ENCODE measurements around the gene TPGS1.
A peak's percentile ranks its signal among the peaks of the same experiment; 100 is the strongest.

Gene TPGS1

GRCh38 chr19:522726-523125, 15.4 kb downstream of the TPGS1 start:
- H3K4me1 ChIP-seq (ENCODE audit: control insufficient read depth, insufficient read depth, low read length): no peaks in the 10 kb centered on the region
- no peak overlapping the region for H3K4me3 ChIP-seq (ENCODE audit: low read length)
- no peak overlapping the region for H3K9ac ChIP-seq (ENCODE audit: low read length)

GRCh38 chr19:524062-524674, 16.9 kb downstream of the TPGS1 start:
- Histone ChIP-seq H3K4me1 (ENCODE audit: control insufficient read depth, insufficient read depth, low read length) (no peaks in the 10 kb centered on the region), H3K9ac (ENCODE audit: low read length) (no peak overlapping the region), H3K36me3 (ENCODE audit: control insufficient read depth, insufficient read depth, low read length) (no peaks in the 10 kb centered on the region), H3K27ac (ENCODE audit: low read depth, low read length) (no peak overlapping the region), H3K4me3 (ENCODE audit: low read length) (no peak overlapping the region), H3K27me3 (ENCODE audit: control insufficient read depth, insufficient read depth, low read length) (peaks cover 2% of the 10 kb centered on the region)

More at GRCh38 chr19:522726-523125, 15.4 kb downstream of the TPGS1 start:
- Histone ChIP-seq H3K27ac (ENCODE audit: low read depth, low read length) (no peak overlapping the region), H3K36me3 (ENCODE audit: control insufficient read depth, insufficient read depth, low read length) (no peaks in the 10 kb centered on the region), H3K27me3 (ENCODE audit: control insufficient read depth, insufficient read depth, low read length) (peaks cover 2% of the 10 kb centered on the region)

DNA sequence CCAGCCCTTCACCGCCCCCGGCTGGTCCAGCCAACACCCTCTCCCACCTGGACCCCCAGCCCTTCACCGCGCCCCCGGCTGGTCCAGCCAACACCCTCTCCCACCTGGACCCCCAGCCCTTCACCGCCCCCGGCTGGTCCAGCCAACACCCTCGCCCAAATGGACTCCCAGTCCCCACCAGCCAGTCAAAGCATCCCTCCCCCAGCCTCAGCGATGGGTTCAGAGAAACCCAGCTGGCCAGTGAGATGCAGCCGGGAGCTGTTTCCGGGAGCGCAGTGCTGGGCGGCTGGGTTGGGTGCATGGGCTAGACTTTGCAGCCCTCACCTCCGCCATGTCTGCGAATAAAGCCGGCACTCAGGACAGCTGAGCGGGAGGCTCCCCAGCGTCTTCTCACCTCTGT, 17.7 kb downstream of the TPGS1 start:
- Histone ChIP-seq H3K27me3 (ENCODE audit: control insufficient read depth, insufficient read depth, low read length) (peaks cover 2% of the 10 kb centered on the region), H3K36me3 (ENCODE audit: control insufficient read depth, insufficient read depth, low read length) (no peaks in the 10 kb centered on the region), H3K4me1 (ENCODE audit: control insufficient read depth, insufficient read depth, low read length) (no peaks in the 10 kb centered on the region), H3K27ac (ENCODE audit: low read depth, low read length) (no peak overlapping the region), H3K9ac (ENCODE audit: low read length) (no peak overlapping the region), H3K4me3 (ENCODE audit: low read length) (no peak overlapping the region)

GRCh38 chr19:525857-526419, 18.6 kb downstream of the TPGS1 start:
- Histone ChIP-seq H3K4me1 (ENCODE audit: control insufficient read depth, insufficient read depth, low read length) (peaks cover 2% of the 10 kb centered on the region), H3K36me3 (ENCODE audit: control insufficient read depth, insufficient read depth, low read length) (no peaks in the 10 kb centered on the region), H3K9ac (ENCODE audit: low read length) (no peak overlapping the region), H3K27ac (ENCODE audit: low read depth, low read length) (no peak overlapping the region), H3K27me3 (ENCODE audit: control insufficient read depth, insufficient read depth, low read length) (peaks cover 2% of the 10 kb centered on the region), H3K4me3 (ENCODE audit: low read length) (no peak overlapping the region)

- H3K27me3 ChIP-seq (ENCODE audit: control insufficient read depth, insufficient read depth, low read length): peaks cover 2% of the 10 kb centered on the region
- H3K4me1 ChIP-seq (ENCODE audit: control insufficient read depth, insufficient read depth, low read length): peaks cover 18% of the 10 kb centered on the region
- peak overlapping the region; percentile 92 for H3K27ac ChIP-seq (ENCODE audit: low read depth, low read length)
- H3K36me3 ChIP-seq (ENCODE audit: control insufficient read depth, insufficient read depth, low read length): no peaks in the 10 kb centered on the region
- H3K4me3 ChIP-seq (ENCODE audit: low read length): peak overlapping the region; percentile 82
- peak overlapping the region; percentile 40 for H3K9ac ChIP-seq (ENCODE audit: low read length)
Measured at GRCh38 chr19:530134-531008, 23.1 kb downstream of the TPGS1 start.

- H3K36me3 ChIP-seq (ENCODE audit: control insufficient read depth, insufficient read depth, low read length): peaks cover 5% of the 10 kb centered on the region
- H3K27me3 ChIP-seq (ENCODE audit: control insufficient read depth, insufficient read depth, low read length): peaks cover 2% of the 10 kb centered on the region
- H3K4me1 ChIP-seq (ENCODE audit: control insufficient read depth, insufficient read depth, low read length): peaks cover 21% of the 10 kb centered on the region
- H3K4me3 ChIP-seq (ENCODE audit: low read length): peak overlapping the region; percentile 82
- H3K9ac ChIP-seq (ENCODE audit: low read length): peak overlapping the region; percentile 40
- peak overlapping the region; percentile 92 for H3K27ac ChIP-seq (ENCODE audit: low read depth, low read length)
Measured at GRCh38 chr19:531009-531752, 23.9 kb downstream of the TPGS1 start.

DNA sequence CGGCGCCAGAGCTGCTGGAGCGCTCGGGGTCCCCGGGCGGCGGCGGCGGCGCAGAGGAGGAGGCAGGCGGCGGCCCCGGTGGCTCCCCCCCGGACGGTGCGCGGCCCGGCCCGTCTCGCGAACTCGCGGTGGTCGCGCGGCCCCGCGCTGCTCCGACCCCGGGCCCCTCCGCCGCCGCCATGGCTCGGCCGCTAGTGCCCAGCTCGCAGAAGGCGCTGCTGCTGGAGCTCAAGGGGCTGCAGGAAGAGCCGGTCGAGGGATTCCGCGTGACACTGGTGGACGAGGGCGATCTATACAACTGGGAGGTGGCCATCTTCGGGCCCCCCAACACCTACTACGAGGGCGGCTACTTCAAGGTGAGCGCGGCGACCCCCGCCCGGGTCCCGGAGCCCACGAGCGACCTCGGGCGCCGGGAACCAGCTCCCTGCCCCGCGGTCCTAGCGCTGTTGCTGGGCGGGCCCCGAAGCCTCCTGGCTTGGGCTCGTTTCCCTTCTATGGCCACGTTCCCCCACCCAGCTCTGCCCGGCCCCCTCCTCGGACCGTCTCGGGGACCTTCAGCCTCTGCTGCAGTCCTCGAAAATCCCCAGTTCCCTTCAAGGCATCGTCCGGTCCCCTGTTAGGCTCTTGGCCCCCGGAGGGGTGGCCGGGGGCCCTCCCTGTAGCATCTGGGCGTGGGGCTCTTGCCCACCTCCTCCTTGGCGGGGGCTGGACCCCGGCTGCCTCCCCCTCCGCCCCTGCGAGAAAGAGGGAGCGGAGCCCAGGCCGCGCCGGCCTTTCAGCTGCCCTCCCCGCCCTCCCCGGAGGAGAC, 24.7 kb downstream of the TPGS1 start, which contains the start of gene CDC34:
CDC34 (plus strand) TSS at position 8 of the 808 bp plus-strand sequence; CDS start at position 180, 172 bp downstream.
- H3K9ac ChIP-seq (ENCODE audit: low read length): peak within 1 kb of the TSS; percentile 82
- peak within 1 kb of the TSS; percentile 93 for H3K4me3 ChIP-seq (ENCODE audit: low read length)
- peak within 1 kb of the TSS; percentile 92 for H3K27ac ChIP-seq (ENCODE audit: low read depth, low read length)
- H3K4me1 ChIP-seq (ENCODE audit: control insufficient read depth, insufficient read depth, low read length): peaks cover 21% of the 10 kb centered on the region
- H3K27me3 ChIP-seq (ENCODE audit: control insufficient read depth, insufficient read depth, low read length): no peaks in the 10 kb centered on the region
- H3K36me3 ChIP-seq (ENCODE audit: control insufficient read depth, insufficient read depth, low read length): peaks cover 12% of the 10 kb centered on the region

GRCh38 chr19:532561-533363, 25.5 kb downstream of the TPGS1 start:
- peak overlapping the region; percentile 93 for H3K4me3 ChIP-seq (ENCODE audit: low read length)
- peak overlapping the region; percentile 83 for H3K27ac ChIP-seq (ENCODE audit: low read depth, low read length)
- no peaks in the 10 kb centered on the region for H3K27me3 ChIP-seq (ENCODE audit: control insufficient read depth, insufficient read depth, low read length)
- H3K9ac ChIP-seq (ENCODE audit: low read length): peak overlapping the region; percentile 82
- H3K36me3 ChIP-seq (ENCODE audit: control insufficient read depth, insufficient read depth, low read length): peaks cover 14% of the 10 kb centered on the region
- peaks cover 21% of the 10 kb centered on the region for H3K4me1 ChIP-seq (ENCODE audit: control insufficient read depth, insufficient read depth, low read length)

DNA sequence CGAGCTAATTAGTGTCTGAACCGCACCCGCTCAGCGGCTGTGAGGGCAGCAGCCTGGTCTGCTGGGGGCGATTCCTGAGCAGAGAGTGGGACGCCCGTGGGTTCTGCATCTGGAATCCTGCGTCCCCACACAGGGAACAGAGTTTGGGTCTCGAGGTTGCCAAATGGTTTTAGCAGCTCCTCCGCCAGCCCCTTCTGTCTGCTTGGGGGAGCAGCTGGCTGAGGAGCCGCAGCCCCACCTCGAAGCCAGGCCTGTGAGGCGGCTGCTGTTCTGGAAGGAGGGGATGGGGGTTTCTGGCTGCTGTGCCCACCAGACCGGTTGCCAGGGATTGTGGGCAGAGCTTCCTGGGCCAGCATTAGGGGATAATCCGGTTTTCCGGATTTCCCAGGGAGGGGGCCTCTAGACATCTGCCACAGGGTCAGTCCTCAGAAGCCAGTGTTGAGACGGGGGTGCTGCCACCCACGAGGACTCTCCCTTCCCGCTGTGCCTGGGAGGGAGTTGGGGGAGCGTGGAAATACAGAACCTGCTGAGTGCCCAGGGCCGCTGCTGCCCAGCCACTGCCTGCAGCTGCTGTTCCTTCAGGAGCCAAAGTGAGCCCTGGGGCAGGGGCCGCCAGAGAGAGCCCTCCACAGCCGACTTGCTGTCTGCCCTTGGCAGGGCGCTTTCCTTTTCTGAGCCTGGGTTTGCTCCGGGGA, 26.2 kb downstream of the TPGS1 start:
- peaks cover 19% of the 10 kb centered on the region for H3K36me3 ChIP-seq (ENCODE audit: control insufficient read depth, insufficient read depth, low read length)
- peak overlapping the region; percentile 83 for H3K27ac ChIP-seq (ENCODE audit: low read depth, low read length)
- H3K9ac ChIP-seq (ENCODE audit: low read length): peak overlapping the region; percentile 82
- H3K27me3 ChIP-seq (ENCODE audit: control insufficient read depth, insufficient read depth, low read length): no peaks in the 10 kb centered on the region
- H3K4me1 ChIP-seq (ENCODE audit: control insufficient read depth, insufficient read depth, low read length): peaks cover 21% of the 10 kb centered on the region
- H3K4me3 ChIP-seq (ENCODE audit: low read length): peak overlapping the region; percentile 93

DNA sequence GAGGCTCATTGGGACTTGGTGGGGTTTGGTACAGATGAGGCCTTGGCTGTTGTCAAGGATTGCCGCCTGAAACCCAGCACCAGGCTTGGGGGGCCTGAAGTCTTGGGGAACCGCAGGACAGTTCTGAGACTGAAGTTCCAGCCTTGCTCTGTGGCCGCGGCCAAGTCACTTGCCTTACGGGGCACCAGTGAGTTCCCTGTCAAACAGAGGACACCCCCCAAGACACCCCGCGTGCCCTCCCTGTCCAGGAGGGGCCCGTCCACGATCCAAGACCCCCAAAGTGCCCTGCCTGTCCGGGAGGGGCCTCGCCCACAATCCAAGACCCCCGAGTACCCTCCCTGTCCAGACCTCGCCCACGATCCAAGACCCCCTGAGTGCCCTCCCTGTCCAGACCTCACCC, 26.8 kb downstream of the TPGS1 start:
- Histone ChIP-seq H3K36me3 (ENCODE audit: control insufficient read depth, insufficient read depth, low read length) (peaks cover 25% of the 10 kb centered on the region), H3K27ac (ENCODE audit: low read depth, low read length) (peak overlapping the region; percentile 83), H3K9ac (ENCODE audit: low read length) (no peak overlapping the region), H3K4me3 (ENCODE audit: low read length) (peak overlapping the region; percentile 93), H3K27me3 (ENCODE audit: control insufficient read depth, insufficient read depth, low read length) (no peaks in the 10 kb centered on the region), H3K4me1 (ENCODE audit: control insufficient read depth, insufficient read depth, low read length) (peaks cover 21% of the 10 kb centered on the region)
